Measurements from ENCODE around the gene COX4I2. TPM values are rescaled to one million over a fixed set of nuclear protein-coding genes. Genes with fewer than 3 reads are reported as not detected.

Gene COX4I2
- total RNA-seq, 1 donor from 2014 or later, result 7.6 TPM

GRCh38 chr20:31632548-31633338, 5.0 kb upstream of the COX4I2 start:
- intact Hi-C loops (cut with micrococcal nuclease), result no loop called here
- Histone ChIP-seq H3K27ac (replicated peaks) (peak overlapping the region; percentile 12), H3K27me3 (ENCODE audit: low read depth) (peaks cover 5% of the 10 kb centered on the region), H3K9me3 (replicated peaks) (no peaks in the 10 kb centered on the region), H3K36me3 (no peaks in the 10 kb centered on the region), H3K4me1 (peaks cover 4% of the 10 kb centered on the region), H3K4me3 (no peak overlapping the region)
- DNase-seq, result no peak
- TF ChIP-seq, protein P1, sequence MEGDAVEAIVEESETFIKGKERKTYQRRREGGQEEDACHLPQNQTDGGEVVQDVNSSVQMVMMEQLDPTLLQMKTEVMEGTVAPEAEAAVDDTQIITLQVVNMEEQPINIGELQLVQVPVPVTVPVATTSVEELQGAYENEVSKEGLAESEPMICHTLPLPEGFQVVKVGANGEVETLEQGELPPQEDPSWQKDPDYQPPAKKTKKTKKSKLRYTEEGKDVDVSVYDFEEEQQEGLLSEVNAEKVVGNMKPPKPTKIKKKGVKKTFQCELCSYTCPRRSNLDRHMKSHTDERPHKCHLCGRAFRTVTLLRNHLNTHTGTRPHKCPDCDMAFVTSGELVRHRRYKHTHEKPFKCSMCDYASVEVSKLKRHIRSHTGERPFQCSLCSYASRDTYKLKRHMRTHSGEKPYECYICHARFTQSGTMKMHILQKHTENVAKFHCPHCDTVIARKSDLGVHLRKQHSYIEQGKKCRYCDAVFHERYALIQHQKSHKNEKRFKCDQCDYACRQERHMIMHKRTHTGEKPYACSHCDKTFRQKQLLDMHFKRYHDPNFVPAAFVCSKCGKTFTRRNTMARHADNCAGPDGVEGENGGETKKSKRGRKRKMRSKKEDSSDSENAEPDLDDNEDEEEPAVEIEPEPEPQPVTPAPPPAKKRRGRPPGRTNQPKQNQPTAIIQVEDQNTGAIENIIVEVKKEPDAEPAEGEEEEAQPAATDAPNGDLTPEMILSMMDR (IDR thresholded peaks at IDR 0.05; ENCODE audit: borderline replicate concordance), result no peak

GRCh38 chr20:31633339-31633914, 4.3 kb upstream of the COX4I2 start:
- TF ChIP-seq, protein P1 (IDR thresholded peaks at IDR 0.05; ENCODE audit: borderline replicate concordance), result no peak
- peaks cover 6% of the 10 kb centered on the region for H3K4me1 ChIP-seq
- peak overlapping the region; percentile 33 for H3K27ac ChIP-seq (replicated peaks)
- peak; percentile 33 for DNase-seq
- no peaks in the 10 kb centered on the region for H3K9me3 ChIP-seq (replicated peaks)
- H3K4me3 ChIP-seq, result no peak overlapping the region
- intact Hi-C loops (cut with micrococcal nuclease), result no loop called here
- peaks cover 12% of the 10 kb centered on the region for H3K27me3 ChIP-seq (ENCODE audit: low read depth)
- H3K36me3 ChIP-seq, result no peaks in the 10 kb centered on the region

DNA sequence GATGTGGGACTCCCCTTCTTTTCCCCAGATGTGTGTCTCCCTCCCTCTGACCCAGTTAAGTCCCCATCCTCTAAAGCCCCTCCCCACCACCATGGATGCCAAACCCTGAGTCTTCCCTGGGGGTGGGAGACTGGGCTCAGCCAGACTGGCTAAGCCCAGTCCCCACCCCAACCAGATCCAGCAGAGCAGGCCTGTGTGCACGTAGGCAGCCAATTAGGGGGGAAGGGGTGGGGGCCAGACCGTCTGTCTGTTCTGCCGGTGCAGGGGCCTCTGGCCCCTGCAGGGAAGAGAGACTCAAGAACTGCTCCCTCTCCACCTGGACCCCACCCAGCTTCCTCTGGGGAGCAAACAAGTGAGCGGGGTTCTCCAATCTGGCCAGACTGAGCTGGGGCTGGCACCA, 605 bp downstream of the COX4I2 start:
- peaks cover 21% of the 10 kb centered on the region for H3K27me3 ChIP-seq (ENCODE audit: low read depth)
- peak overlapping the region; percentile 60 for H3K4me3 ChIP-seq
- peak overlapping the region; percentile 85 for H3K27ac ChIP-seq (replicated peaks)
- DNase-seq, result no peak
- intact Hi-C loops (cut with micrococcal nuclease), result no loop called here
- H3K9me3 ChIP-seq (replicated peaks), result no peaks in the 10 kb centered on the region
- no peaks in the 10 kb centered on the region for H3K36me3 ChIP-seq
- peaks cover 6% of the 10 kb centered on the region for H3K4me1 ChIP-seq
- TF ChIP-seq, protein P1 (IDR thresholded peaks at IDR 0.05; ENCODE audit: borderline replicate concordance), result no peak

GRCh38 chr20:31638816-31639215, 1.1 kb downstream of the COX4I2 start:
- H3K27me3 ChIP-seq (ENCODE audit: low read depth), result peaks cover 21% of the 10 kb centered on the region
- intact Hi-C loops (cut with micrococcal nuclease), result no loop called here
- no peaks in the 10 kb centered on the region for H3K9me3 ChIP-seq (replicated peaks)
- H3K36me3 ChIP-seq, result no peaks in the 10 kb centered on the region
- H3K4me3 ChIP-seq, result peak overlapping the region; percentile 60
- TF ChIP-seq, protein P1 (IDR thresholded peaks at IDR 0.05; ENCODE audit: borderline replicate concordance), result no peak
- H3K27ac ChIP-seq (replicated peaks), result peak overlapping the region; percentile 85
- DNase-seq, result no peak
- H3K4me1 ChIP-seq, result peaks cover 6% of the 10 kb centered on the region

GRCh38 chr20:31640259-31640658, 2.5 kb downstream of the COX4I2 start:
- Histone ChIP-seq H3K4me3 (peak overlapping the region; percentile 60), H3K27me3 (ENCODE audit: low read depth) (peaks cover 21% of the 10 kb centered on the region), H3K9me3 (replicated peaks) (no peaks in the 10 kb centered on the region), H3K36me3 (no peaks in the 10 kb centered on the region), H3K4me1 (peaks cover 6% of the 10 kb centered on the region), H3K27ac (replicated peaks) (peak overlapping the region; percentile 85)
- intact Hi-C loops (cut with micrococcal nuclease), result no loop called here
- TF ChIP-seq, protein P1 (IDR thresholded peaks at IDR 0.05; ENCODE audit: borderline replicate concordance), result no peak
- no peak for DNase-seq

Data from left ventricle myocardium inferior (tissue), 1 donor.